Endothelial cell of umbilical vein (primary cell): ENCODE results near the gene CD226. TPM values are rescaled to one million over a fixed set of nuclear protein-coding genes. Genes with fewer than 3 reads are reported as not detected.

Experiments used
- BruUV-seq: library from RNA; stranded (reverse); fragments of 400-500 nt; replicated peaks from 2 replicates; lab custom pipeline; 2021; lab: Mats Ljungman, UMichigan
- CTCF ChIA-PET: fragments of 300-600, 350-600 bp; sonication (Branson Sonifier 250); formaldehyde crosslinking; loops from one replicate; lab custom pipeline; 2021; ENCODE audit warnings: antibody characterized with exemption, inconsistent platforms; lab: Charles Lee
- POLR2A ChIA-PET: fragments of 300-600, 350-600 bp; sonication (Branson Sonifier 250); formaldehyde crosslinking; loops from one replicate; lab custom pipeline; 2021; ENCODE audit warnings: antibody characterized with exemption, inconsistent platforms; lab: Charles Lee
- DNase-seq: peaks from one replicate; pipeline ENCODE4 v3.0.0-alpha.2; 2011; ENCODE audit warnings: low read depth, low spot score
- FAIRE-seq: peaks from 2 replicates; lab custom pipeline; 2011; peaks lifted over from hg19 to GRCh38; lab: Jason Lieb, UNC
- H2AFZ ChIP-seq: 2 replicates; pipeline ENCODE4 v1.6.0; 2012; ENCODE audit warnings: low read depth, low read length, control low read depth, inconsistent platforms
- H3K27ac ChIP-seq: 2 replicates; pipeline ENCODE4 v1.5.1; 2011; ENCODE audit warnings: low read depth, mild to moderate bottlenecking, control low read depth, low read length, moderate library complexity; ENCODE audit not compliant: insufficient read depth
- H3K27me3 ChIP-seq, 2 experiments: 2 replicates each; pipeline versions ENCODE4 v1.6.0 to v1.6.1; 2011; ENCODE audit warnings: low read length in 2 of 2, mixed read lengths in 1 of 2; ENCODE audit not compliant: control insufficient read depth in 2 of 2, insufficient read depth in 2 of 2
- H3K36me3 ChIP-seq, 2 experiments: 2 replicates in 1 of 2; 3 replicates in 1 of 2; pipeline ENCODE4 v1.5.1; 2011; ENCODE audit warnings: low read length in 2 of 2, mild to moderate bottlenecking in 1 of 2, moderate library complexity in 1 of 2; ENCODE audit not compliant: control insufficient read depth in 2 of 2, insufficient read depth in 2 of 2; ENCODE audit errors: extremely low read depth in 1 of 2
- H3K4me1 ChIP-seq: 3 replicates; pipeline ENCODE4 v1.5.1; 2011; ENCODE audit warnings: mild to moderate bottlenecking, low read length; ENCODE audit not compliant: control insufficient read depth, insufficient read depth; ENCODE audit errors: extremely low read depth
- H3K4me2 ChIP-seq: 2 replicates; pipeline ENCODE4 v1.6.1; 2011; ENCODE audit warnings: low read length, control low read depth, mixed read lengths; ENCODE audit not compliant: insufficient read depth
- H3K4me3 ChIP-seq, 3 experiments: fragments of 200-600 bp in 1 of 3; sonication (generic), shearing (Covaris generic) in 1 of 3; replicated peaks in 1 of 3; 2 replicates each; pipeline ENCODE4 v1.5.1; 2011 to 2016; ENCODE audit warnings: control low read depth in 3 of 3, low read length in 3 of 3, mild to moderate bottlenecking in 2 of 3, inconsistent platforms in 1 of 3, low read depth in 1 of 3, moderate library complexity in 1 of 3; ENCODE audit not compliant: insufficient read depth in 1 of 3
- H3K79me2 ChIP-seq: 2 replicates; pipeline ENCODE4 v1.6.0; 2012; ENCODE audit warnings: low read length, inconsistent platforms; ENCODE audit not compliant: control insufficient read depth, insufficient read depth
- H3K9ac ChIP-seq: replicated peaks from 2 replicates; pipeline ENCODE3; 2011; ENCODE audit warnings: low read length, control low read depth; ENCODE audit not compliant: insufficient read depth; ENCODE audit errors: extremely low read depth
- H3K9me1 ChIP-seq: replicated peaks from 3 replicates; pipeline ENCODE4 v1.6.0; 2011; ENCODE audit warnings: mild to moderate bottlenecking, low read length; ENCODE audit not compliant: control insufficient read depth, insufficient read depth; ENCODE audit errors: extremely low read depth
- H3K9me3 ChIP-seq: replicated peaks from 2 replicates; pipeline ENCODE4 v1.5.1; 2012; ENCODE audit warnings: low read length, inconsistent platforms; ENCODE audit not compliant: control insufficient read depth, insufficient read depth
- H4K20me1 ChIP-seq: replicated peaks from 2 replicates; pipeline ENCODE3; 2011; ENCODE audit warnings: mild to moderate bottlenecking, low read length; ENCODE audit not compliant: control insufficient read depth, insufficient read depth; ENCODE audit errors: extremely low read depth
- CTCF ChIP-seq, 2 donors: IDR thresholded peaks; 1 replicate in 1 of 2; 2 replicates in 1 of 2; pipeline ENCODE4 v1.5.1; 2011; ENCODE audit warnings: low read length in 2 of 2, mild to moderate bottlenecking in 2 of 2, moderate library complexity in 2 of 2, control low read depth in 1 of 2, inconsistent platforms in 1 of 2, low read depth in 1 of 2; ENCODE audit not compliant: insufficient read depth in 1 of 2; ENCODE audit errors: extremely low read depth in 1 of 2
- EZH2 ChIP-seq: IDR thresholded peaks from 2 replicates; pipeline ENCODE4 v1.6.1; 2012; ENCODE audit warnings: borderline replicate concordance, low read depth, mild to moderate bottlenecking, moderate library complexity, low read length, inconsistent platforms; ENCODE audit not compliant: severe bottlenecking
- FOS ChIP-seq: IDR thresholded peaks from 2 replicates; pipeline ENCODE4 v1.6.1; 2011; ENCODE audit warnings: mild to moderate bottlenecking, low read length, moderate library complexity, borderline replicate concordance; ENCODE audit not compliant: insufficient read depth
- GATA2 ChIP-seq: IDR thresholded peaks from 2 replicates; pipeline ENCODE4 v1.7.0; 2011; ENCODE audit warnings: low read depth, mild to moderate bottlenecking, moderate library complexity, mixed read lengths, low read length; ENCODE audit not compliant: insufficient read length, insufficient read depth
- JUN ChIP-seq: IDR thresholded peaks from 2 replicates; pipeline ENCODE4 v1.6.1; 2011; ENCODE audit warnings: borderline replicate concordance, low read depth; ENCODE audit not compliant: insufficient read length, insufficient read depth
- MAX ChIP-seq: IDR thresholded peaks from 2 replicates; pipeline ENCODE4 v1.6.1; 2011; ENCODE audit not compliant: insufficient read depth, insufficient read length
- MYC ChIP-seq: IDR thresholded peaks from one replicate; pipeline ENCODE4 v1.6.1; 2011; ENCODE audit warnings: mild to moderate bottlenecking, low read depth, low read length
- POLR2A ChIP-seq: IDR thresholded peaks from 2 replicates; pipeline ENCODE4 v1.6.1; 2012; ENCODE audit warnings: low read depth, mild to moderate bottlenecking, control low read depth, low read length
- POLR2AphosphoS5 ChIP-seq: IDR thresholded peaks from 2 replicates; pipeline ENCODE4 v1.6.1; 2012; ENCODE audit warnings: low read depth, mild to moderate bottlenecking, control low read depth, low read length, moderate library complexity; ENCODE audit not compliant: insufficient read depth
- dilution Hi-C: fragments of 300-500 bp; cut with MboI; formaldehyde crosslinking; loops from one replicate; pipeline ENCODE4 v1.15.0; 2019; ENCODE audit warnings: low sequenced_read_pairs; ENCODE audit not compliant: extremely low pct_ligation_motif_present
- intact Hi-C: fragments of 100-400 bp; cut with micrococcal nuclease; formaldehyde crosslinking; loops from one replicate; pipeline ENCODE4 v1.10.0; 2022
- polyA plus RNA-seq, 4 experiments: library from polyadenylated mRNA; depleted of rRNA in 3 of 4; stranded (reverse) in 3 of 4; unstranded in 1 of 4; fragments of >200 nt; gene quantifications; 2 replicates each; pipeline versions ENCODE4 v1.2.1 to v1.2.3, GENCODE V29; 2011 to 2012; ENCODE audit warnings: missing spikeins in 1 of 4
- total RNA-seq: library from RNA; stranded (reverse); gene quantifications from 2 replicates; pipeline ENCODE4 v1.2.3, GENCODE V29; 2021

CD226 gene
- total and polyA plus RNA-seq, 2 donors (not counting 3 experiments of a cell fraction or from before 2014, with no cell fraction given): 0.20 TPM; not detected in 1

GRCh38 chr18:69996417-69996816 is 48.7 kb upstream of the CD226 start:
- H3K36me3 ChIP-seq: no peaks in the 10 kb centered on the region
- no peaks in the 10 kb centered on the region for H3K4me1 ChIP-seq
- H3K4me2 ChIP-seq: no peak overlapping the region
- no peaks in the 10 kb centered on the region for H3K27me3 ChIP-seq
- no peak overlapping the region for H2AFZ ChIP-seq
- H4K20me1 ChIP-seq: no peaks in the 10 kb centered on the region
- dilution Hi-C loops: no loop called here
- H3K9me1 ChIP-seq: no peaks in the 10 kb centered on the region
- H3K9ac ChIP-seq: no peak overlapping the region
- POLR2A ChIA-PET: no interaction called here
- H3K9me3 ChIP-seq: no peaks in the 10 kb centered on the region
- FAIRE-seq (no peak), DNase-seq (no peak)
- TF ChIP-seq MYC: no peak
- TF ChIP-seq CTCF (IDR thresholded peaks at IDR 0.05; ENCODE audit: extremely low read depth in 1 of 2, insufficient read depth in 1 of 2, low read depth in 1 of 2, low read length in 2 of 2): no peak
- no peak for TF ChIP-seq POLR2AphosphoS5
- TF ChIP-seq FOS: no peak
- TF ChIP-seq GATA2: no peak
- no peak for TF ChIP-seq EZH2
- no peak for TF ChIP-seq POLR2A
- no peak for TF ChIP-seq MAX
- no peak for TF ChIP-seq JUN
- no peaks in the 10 kb centered on the region for H3K79me2 ChIP-seq
- H3K27ac ChIP-seq: no peak overlapping the region
- no TSS peak for BruUV-seq
- intact Hi-C loops: no loop called here
- CTCF ChIA-PET: interaction anchor here (0.6 kb wide), 1 partner anchor 1495 kb away, joined by 3 read pairs; no protein-coding TSS in a partner anchor
- H3K4me3 ChIP-seq: no peak overlapping the region
